ENCODE measurements around the gene RGS16.

- no peak for TF ChIP-seq REST (tag by site-specific recombination; IDR thresholded peaks at IDR 0.05)
- no peak for TF ChIP-seq ZNF555 (tag by site-specific recombination; conservative IDR thresholded peaks at IDR 0.05)
- TF ChIP-seq, protein P1, sequence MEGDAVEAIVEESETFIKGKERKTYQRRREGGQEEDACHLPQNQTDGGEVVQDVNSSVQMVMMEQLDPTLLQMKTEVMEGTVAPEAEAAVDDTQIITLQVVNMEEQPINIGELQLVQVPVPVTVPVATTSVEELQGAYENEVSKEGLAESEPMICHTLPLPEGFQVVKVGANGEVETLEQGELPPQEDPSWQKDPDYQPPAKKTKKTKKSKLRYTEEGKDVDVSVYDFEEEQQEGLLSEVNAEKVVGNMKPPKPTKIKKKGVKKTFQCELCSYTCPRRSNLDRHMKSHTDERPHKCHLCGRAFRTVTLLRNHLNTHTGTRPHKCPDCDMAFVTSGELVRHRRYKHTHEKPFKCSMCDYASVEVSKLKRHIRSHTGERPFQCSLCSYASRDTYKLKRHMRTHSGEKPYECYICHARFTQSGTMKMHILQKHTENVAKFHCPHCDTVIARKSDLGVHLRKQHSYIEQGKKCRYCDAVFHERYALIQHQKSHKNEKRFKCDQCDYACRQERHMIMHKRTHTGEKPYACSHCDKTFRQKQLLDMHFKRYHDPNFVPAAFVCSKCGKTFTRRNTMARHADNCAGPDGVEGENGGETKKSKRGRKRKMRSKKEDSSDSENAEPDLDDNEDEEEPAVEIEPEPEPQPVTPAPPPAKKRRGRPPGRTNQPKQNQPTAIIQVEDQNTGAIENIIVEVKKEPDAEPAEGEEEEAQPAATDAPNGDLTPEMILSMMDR (tag by site-specific recombination; IDR thresholded peaks at IDR 0.05), result no peak
- TF ChIP-seq ZNF248 (tag by site-specific recombination; IDR thresholded peaks at IDR 0.05), result no peak
- TF ChIP-seq ZNF292 (tag by site-specific recombination; IDR thresholded peaks at IDR 0.05; ENCODE audit: borderline replicate concordance, low read depth), result no peak
- no peak for TF ChIP-seq PBX3 (CRISPR knock-in tag; IDR thresholded peaks at IDR 0.05)
- TF ChIP-seq ZNF621 (tag by site-specific recombination; IDR thresholded peaks at IDR 0.05), result no peak
- TF ChIP-seq ZNF274 (IDR thresholded peaks at IDR 0.05; ENCODE audit: low read length), result no peak
- TF ChIP-seq ZNF274 (tag by site-specific recombination; IDR thresholded peaks at IDR 0.05; ENCODE audit: borderline replicate concordance), result no peak
- no peak for TF ChIP-seq ZNF776 (tag by site-specific recombination; IDR thresholded peaks at IDR 0.05; ENCODE audit: borderline replicate concordance)
- no peak for TF ChIP-seq ZNF561 (tag by site-specific recombination; IDR thresholded peaks at IDR 0.05; ENCODE audit: borderline replicate concordance)
- TF ChIP-seq ZNF121 (tag by site-specific recombination; IDR thresholded peaks at IDR 0.05), result no peak
- no peak for TF ChIP-seq HOXA7 (CRISPR knock-in tag; IDR thresholded peaks at IDR 0.05; ENCODE audit: borderline replicate concordance)
- TF ChIP-seq TRIM28 (IDR thresholded peaks at IDR 0.05; ENCODE audit: borderline replicate concordance, low read length), result no peak
Measured at GRCh38 chr1:182569939-182570610, 34.1 kb downstream of the RGS16 start.

Data from HEK293 (cell line).